Astrocyte of the spinal cord (primary cell): Measurements from ENCODE around the gene ZBTB1.
A peak's percentile ranks its signal among the peaks of the same experiment; 100 is the strongest.
"Not testable (repeated sequence)": the region's sequence is repeated elsewhere in the genome, so short reads cannot be mapped to it uniquely, and the experiment has no call there.

Experiments
- DNase-seq: peaks from one replicate; pipeline ENCODE4 v3.0.0; 2011; ENCODE audit warnings: low read depth, low spot score
- H3K4me3 ChIP-seq: 2 replicates; pipeline ENCODE4 v1.5.1; 2011; ENCODE audit warnings: low read depth, mild to moderate bottlenecking, low read length, moderate library complexity
- in situ Hi-C: cut with HindIII; loops from 2 replicates; pipeline ENCODE4 v1.10.0; 2017; ENCODE audit warnings: low sequenced_read_pairs
- TF ChIP-seq, protein P1 (sequence below): IDR thresholded peaks from 2 replicates; pipeline ENCODE4 v1.5.1; 2012; ENCODE audit warnings: low read depth, mild to moderate bottlenecking, low read length, inconsistent platforms

ZBTB1 gene

DNA sequence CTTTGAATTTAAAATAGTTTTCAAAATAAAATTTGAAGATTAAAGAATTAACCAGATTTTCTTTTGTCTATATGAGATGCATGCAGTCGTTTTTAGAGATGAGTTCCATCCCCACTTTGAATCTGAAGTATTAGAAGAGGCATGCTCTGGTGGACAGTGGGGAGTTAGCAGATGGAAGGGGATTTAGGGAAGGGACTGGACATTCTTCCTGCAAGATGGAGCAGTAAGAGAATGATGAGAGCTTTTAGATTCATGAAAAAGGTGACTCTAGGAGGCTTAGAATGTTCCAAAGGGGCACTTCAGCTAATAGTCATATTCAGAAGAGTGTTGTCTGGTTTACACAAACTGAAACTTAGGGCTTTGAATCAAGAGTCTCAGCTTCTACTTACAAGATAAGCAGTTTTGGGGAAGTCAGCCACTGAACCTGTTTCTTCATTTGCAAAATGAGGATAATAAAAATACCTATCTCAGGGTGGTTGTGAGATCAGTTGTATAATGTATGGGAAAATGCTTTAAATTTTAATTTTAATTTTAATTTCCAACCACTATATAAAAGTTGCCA, 3.7 kb downstream of the ZBTB1 start:
- DNase-seq, result no peak
- no peak overlapping the region for H3K4me3 ChIP-seq
- TF ChIP-seq, protein P1, sequence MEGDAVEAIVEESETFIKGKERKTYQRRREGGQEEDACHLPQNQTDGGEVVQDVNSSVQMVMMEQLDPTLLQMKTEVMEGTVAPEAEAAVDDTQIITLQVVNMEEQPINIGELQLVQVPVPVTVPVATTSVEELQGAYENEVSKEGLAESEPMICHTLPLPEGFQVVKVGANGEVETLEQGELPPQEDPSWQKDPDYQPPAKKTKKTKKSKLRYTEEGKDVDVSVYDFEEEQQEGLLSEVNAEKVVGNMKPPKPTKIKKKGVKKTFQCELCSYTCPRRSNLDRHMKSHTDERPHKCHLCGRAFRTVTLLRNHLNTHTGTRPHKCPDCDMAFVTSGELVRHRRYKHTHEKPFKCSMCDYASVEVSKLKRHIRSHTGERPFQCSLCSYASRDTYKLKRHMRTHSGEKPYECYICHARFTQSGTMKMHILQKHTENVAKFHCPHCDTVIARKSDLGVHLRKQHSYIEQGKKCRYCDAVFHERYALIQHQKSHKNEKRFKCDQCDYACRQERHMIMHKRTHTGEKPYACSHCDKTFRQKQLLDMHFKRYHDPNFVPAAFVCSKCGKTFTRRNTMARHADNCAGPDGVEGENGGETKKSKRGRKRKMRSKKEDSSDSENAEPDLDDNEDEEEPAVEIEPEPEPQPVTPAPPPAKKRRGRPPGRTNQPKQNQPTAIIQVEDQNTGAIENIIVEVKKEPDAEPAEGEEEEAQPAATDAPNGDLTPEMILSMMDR, result no peak
- in situ Hi-C loops, result no loop called here

DNA sequence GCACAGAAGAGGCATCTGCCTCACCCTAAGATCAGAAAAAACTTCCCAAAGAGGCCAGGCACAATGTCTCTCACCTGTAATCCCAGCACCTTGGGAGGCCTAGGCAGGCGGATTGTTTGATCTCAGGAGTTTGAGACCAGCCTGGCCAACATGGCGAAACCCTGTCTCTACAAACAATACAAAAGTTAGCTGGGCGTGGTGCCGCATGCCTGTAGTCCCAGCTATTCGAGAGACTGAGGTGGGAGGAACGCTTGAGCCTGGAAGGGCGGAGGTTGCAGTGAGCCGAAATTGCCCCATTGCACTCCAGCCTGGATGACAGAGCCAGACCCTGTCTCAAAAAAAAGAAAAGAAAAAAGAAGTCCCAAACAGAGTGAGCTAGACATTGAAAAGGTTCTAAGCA, 4.5 kb downstream of the ZBTB1 start:
- no peak overlapping the region for H3K4me3 ChIP-seq
- in situ Hi-C loops, result no loop called here
- no peak for DNase-seq
- TF ChIP-seq, protein P1, result no peak

DNA sequence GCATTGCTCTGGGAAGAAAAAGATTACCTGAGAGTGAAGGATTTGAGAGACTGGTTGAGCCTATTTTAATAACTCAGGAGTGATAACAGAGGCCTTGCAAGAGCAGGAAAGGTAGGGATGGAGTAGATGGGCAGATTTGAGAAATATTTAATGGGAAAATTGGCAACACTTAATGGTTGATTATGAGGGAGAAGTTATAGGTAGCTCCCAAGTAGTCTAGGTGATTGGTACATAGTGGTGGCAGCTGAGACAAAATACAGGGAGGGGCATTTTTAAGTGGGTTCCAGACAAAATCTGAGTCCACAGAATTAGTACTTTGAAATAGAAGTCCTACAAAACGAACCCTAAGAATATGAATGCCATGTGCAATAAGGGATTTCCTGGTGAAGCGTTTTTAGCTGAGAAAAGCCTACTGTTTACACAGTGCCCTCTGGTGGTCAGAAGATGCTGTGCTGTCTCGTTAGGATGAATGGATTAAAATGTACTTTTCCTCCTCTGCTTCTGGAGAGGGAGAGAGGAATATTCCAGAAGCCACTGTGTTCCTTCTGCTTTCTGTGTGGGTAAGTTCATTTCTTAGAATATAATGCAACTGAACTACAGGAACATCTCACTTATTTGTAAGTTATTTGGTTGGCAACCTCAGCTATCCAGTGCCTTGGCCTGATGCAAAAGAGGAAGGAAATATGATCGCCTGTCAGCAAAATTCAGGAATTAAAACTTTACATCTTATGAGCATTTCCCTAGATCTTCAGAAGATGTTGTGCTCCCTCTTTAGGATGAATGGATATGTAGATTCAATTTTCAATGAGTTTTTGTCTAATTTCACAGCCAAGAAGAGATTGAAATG, 6.5 kb downstream of the ZBTB1 start:
- peak; percentile 68 for DNase-seq
- in situ Hi-C loops, result no loop called here
- TF ChIP-seq, protein P1, result peak; percentile 90
- H3K4me3 ChIP-seq, result no peak overlapping the region

DNA sequence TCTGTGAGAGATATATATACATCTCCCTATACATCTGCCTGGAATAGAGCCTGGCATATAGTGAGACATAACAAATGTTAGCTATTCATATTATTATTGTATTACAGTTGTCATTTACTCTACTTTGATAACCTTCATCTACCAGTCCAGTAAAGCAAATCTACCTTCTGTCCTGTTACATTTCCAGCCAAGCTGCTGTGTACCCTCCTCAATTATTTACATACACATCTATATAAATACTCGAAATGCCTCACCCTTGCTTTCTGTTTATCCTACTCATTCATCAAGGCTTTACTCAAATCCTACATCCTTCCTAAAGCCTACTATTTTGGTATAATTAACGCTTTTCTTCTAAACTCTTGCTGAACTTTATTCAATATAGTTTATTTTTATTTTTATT, 8.7 kb downstream of the ZBTB1 start:
- TF ChIP-seq, protein P1, result no peak
- in situ Hi-C loops, result no loop called here
- H3K4me3 ChIP-seq, result no peak overlapping the region
- DNase-seq, result no peak

DNA sequence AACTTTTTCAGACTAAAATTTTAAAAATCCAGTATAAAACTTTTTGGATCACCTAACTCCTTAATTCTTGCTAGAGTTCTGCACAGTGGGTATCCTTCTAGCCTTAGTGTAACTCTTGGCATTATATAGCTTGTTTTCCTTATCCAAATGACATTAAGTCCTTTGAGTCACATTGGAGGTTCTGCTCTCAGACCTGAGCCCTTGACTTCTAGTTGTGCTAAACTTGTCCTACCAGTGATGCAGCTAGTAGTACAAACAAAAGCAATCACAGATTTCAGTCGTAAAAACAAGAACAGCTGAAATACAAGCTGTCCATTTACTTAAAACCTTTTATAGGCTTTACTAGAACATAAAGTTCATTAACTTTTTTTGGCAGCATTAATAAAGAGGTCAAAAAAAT, 10.5 kb downstream of the ZBTB1 start:
- TF ChIP-seq, protein P1, result no peak
- DNase-seq, result no peak
- in situ Hi-C loops, result no loop called here
- H3K4me3 ChIP-seq, result no peak overlapping the region

DNA sequence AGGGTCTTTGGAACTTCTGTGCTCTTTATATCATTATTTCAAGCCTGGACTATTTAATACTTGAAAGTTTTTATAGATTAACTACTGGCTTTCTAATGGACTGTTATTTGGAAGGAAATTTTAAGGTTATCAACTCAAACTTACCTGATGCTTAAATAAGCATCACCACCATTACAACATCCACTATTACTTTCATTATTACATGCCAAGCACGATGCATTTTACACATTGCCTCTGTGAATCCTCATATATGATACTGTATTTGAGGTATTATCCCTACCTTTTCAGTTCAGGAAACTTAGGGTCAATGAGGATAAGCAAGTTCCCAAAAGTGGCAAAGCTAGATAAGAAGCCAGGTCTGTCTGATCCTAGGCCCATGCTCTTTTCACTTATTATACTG, 12.4 kb downstream of the ZBTB1 start:
- in situ Hi-C loops, result no loop called here
- H3K4me3 ChIP-seq, result no peak overlapping the region
- TF ChIP-seq, protein P1, result no peak
- no peak for DNase-seq

DNA sequence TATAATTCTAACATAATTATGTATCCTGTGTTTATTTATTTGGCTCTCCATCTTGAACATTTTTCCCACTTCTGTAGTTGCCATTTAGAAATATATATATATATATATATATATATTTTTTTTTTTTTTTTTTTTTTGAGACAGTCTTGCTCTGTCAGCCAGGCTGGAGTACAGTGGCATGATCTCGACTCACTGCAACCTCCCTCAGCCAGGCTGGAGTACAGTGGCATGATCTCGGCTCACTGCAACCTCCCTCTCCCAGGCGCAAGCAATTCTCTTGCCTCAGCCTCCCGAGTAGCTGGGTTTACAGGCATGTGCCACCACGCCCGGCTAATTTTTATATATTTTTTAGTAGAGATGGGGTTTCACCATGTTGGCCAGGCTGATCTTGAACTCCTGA, 13.1 kb downstream of the ZBTB1 start:
- DNase-seq, H3K4me3 ChIP-seq, in situ Hi-C loops: not testable (repeated sequence)
